Panc1 (cell line): ENCODE results near the gene SSNA1. TPM values are rescaled to one million over a fixed set of nuclear protein-coding genes. Genes with fewer than 3 reads are reported as not detected.

Experiments
- ATAC-seq: fragments of 200-7000 bp; cut with Tn5 transposase; 2 replicates; pipeline ENCODE4 v1.9.1; 2020; ENCODE audit warnings: mild to moderate bottlenecking, moderate library complexity
- BruUV-seq: library from RNA; stranded (reverse); fragments of 400-500 nt; replicated peaks from 2 replicates; lab custom pipeline; 2021; lab: Mats Ljungman, UMichigan
- CTCF ChIA-PET: fragments of 300-600 bp; sonication (Branson Sonifier 250); formaldehyde crosslinking; loops from one replicate; lab custom pipeline; 2022; ENCODE audit warnings: antibody characterized with exemption; lab: Charles Lee
- POLR2A ChIA-PET: fragments of 300-600 bp; sonication (Branson Sonifier 250); formaldehyde crosslinking; loops from one replicate; lab custom pipeline; 2022; ENCODE audit warnings: antibody characterized with exemption; lab: Charles Lee
- DNase-seq: peaks from one replicate; pipeline ENCODE4 v3.0.0-alpha.2; 2010; ENCODE audit warnings: low read depth, low spot score
- H3K27ac ChIP-seq: 2 replicates; pipeline ENCODE4 v1.5.1; 2011; ENCODE audit warnings: mild to moderate bottlenecking, low read length, inconsistent platforms
- H3K27me3 ChIP-seq: fragments of 200-500 bp; sonication (Bioruptor generic); 2 replicates; pipeline ENCODE4 v1.6.0; 2014; ENCODE audit warnings: low read length, inconsistent platforms; ENCODE audit not compliant: control insufficient read depth, insufficient read depth
- H3K36me3 ChIP-seq: fragments of 200-500 bp; sonication (Bioruptor generic); 2 replicates; pipeline ENCODE4 v1.5.1; 2014; ENCODE audit warnings: inconsistent platforms, mild to moderate bottlenecking, low read length, moderate library complexity; ENCODE audit not compliant: control insufficient read depth, insufficient read depth
- H3K4me1 ChIP-seq: 2 replicates; pipeline ENCODE4 v1.5.1; 2011; ENCODE audit warnings: inconsistent platforms, mild to moderate bottlenecking, low read length, moderate library complexity; ENCODE audit not compliant: control insufficient read depth, insufficient read depth
- H3K4me3 ChIP-seq, 2 experiments: 2 replicates each; pipeline ENCODE4 v1.5.1; 2011 to 2012; ENCODE audit warnings: low read depth in 2 of 2, low read length in 2 of 2, mild to moderate bottlenecking in 2 of 2, inconsistent platforms in 1 of 2, moderate library complexity in 1 of 2
- H3K9me3 ChIP-seq: fragments of 200-500 bp; sonication (Bioruptor generic); 2 replicates; pipeline ENCODE4 v1.5.1; 2014; ENCODE audit warnings: low read depth, mild to moderate bottlenecking, inconsistent platforms, low read length, moderate library complexity; ENCODE audit not compliant: control insufficient read depth, insufficient read depth
- POLR2AphosphoS5 ChIP-seq: IDR thresholded peaks from 2 replicates; pipeline ENCODE4 v1.6.1; 2012; ENCODE audit warnings: mild to moderate bottlenecking, low read depth, low read length, moderate library complexity
- REST ChIP-seq, 2 experiments: IDR thresholded peaks; 2 replicates each; pipeline ENCODE4 v1.6.1; 2011 to 2012; ENCODE audit warnings: low read depth in 2 of 2, control low read depth in 1 of 2, low read length in 1 of 2, mild to moderate bottlenecking in 1 of 2, moderate library complexity in 1 of 2; ENCODE audit not compliant: insufficient read depth in 1 of 2
- SIN3A ChIP-seq: IDR thresholded peaks from 2 replicates; pipeline ENCODE4 v1.6.1; 2012; ENCODE audit warnings: low read depth, mild to moderate bottlenecking, low read length, moderate library complexity, borderline replicate concordance; ENCODE audit not compliant: insufficient read depth
- TCF7L2 ChIP-seq: IDR thresholded peaks from 2 replicates; pipeline ENCODE4 v1.6.1; 2011; ENCODE audit warnings: mild to moderate bottlenecking, low read depth, low read length, inconsistent platforms
- in situ Hi-C: cut with HindIII; loops from 2 replicates; pipeline ENCODE4 v1.10.0; 2016; ENCODE audit warnings: low sequenced_read_pairs, low pct_unique_long_range_greater_than_20kb
- intact Hi-C: fragments of 100-400 bp; cut with micrococcal nuclease; formaldehyde crosslinking; loops from one replicate; pipeline ENCODE4 v1.10.0; 2022; ENCODE audit not compliant: unreplicated experiment
- total RNA-seq: library from RNA; stranded (reverse); gene quantifications from one replicate; pipeline ENCODE4 v1.2.1, GENCODE V29; 2021; ENCODE audit not compliant: unreplicated experiment
- TF ChIP-seq, protein P1 (sequence below): fragments of 450-650 bp; IDR thresholded peaks from 2 replicates; pipeline ENCODE4 v1.5.1; 2017; ENCODE audit warnings: mild to moderate bottlenecking

The SSNA1 gene
- total RNA-seq, 1 experiment from 2014 or later: 86.9 TPM

DNA sequence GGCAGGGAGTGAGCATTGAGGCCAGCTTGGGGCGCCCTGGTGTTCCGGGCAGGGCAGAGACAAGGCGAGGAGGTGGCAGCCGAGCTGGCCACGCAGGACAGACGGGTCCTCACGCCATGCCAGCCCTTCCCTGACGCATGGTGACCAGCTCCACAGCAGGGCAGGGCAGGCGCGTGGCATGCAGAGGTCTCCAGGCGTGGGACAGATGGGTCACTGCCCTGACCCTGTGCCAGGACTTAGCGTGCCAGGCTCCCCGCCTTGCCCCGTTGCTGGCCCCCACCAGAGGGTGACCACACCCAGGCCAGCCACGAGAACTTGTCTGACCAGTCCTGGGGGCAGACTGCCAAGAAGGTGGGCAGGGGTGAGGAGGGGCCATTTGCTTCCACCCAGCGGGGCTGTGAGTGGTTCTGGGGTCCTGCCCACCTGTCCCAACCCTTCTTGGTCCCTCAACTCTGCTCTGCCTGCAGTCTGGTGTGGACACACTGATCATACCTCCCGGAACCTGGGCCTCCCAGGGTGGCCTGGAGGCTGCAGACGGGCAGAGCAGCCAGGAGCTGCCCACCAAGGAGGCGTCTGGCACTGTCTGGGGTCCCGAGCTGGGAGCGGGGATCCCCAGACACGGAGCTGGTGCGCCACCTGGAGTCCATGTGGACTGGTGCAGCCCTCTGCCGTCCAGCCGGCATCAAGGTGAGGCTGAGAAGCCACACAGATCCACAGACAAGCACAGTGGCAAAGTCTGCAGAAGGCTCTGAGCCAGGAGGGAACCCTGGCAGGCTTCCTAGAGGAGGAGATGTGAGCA is 38.8 kb downstream of the SSNA1 start, which contains the start of gene RNF224:
RNF224 (plus strand) TSS at position 449 of the 799 bp plus-strand sequence. CDS start 834 bp downstream, outside the sequence.
- Histone ChIP-seq H3K4me3 (no peak within 1 kb of the TSS), H3K4me1 (peaks cover 7% of the 10 kb centered on the region), H3K36me3 (peaks cover 2% of the 10 kb centered on the region; the same call in 1 of the 2 replicates), H3K9me3 (no peaks in the 10 kb centered on the region), H3K27ac (no peak within 1 kb of the TSS), H3K27me3 (no peaks in the 10 kb centered on the region)
- peak; percentile 66 for ATAC-seq
- ChIA-PET CTCF (interaction anchor here (0.6 to 1.7 kb wide), 5 partner anchors 9 to 111 kb away, joined by 3 to 6 read pairs (median 4); no protein-coding TSS in a partner anchor), POLR2A (interaction anchor here (0.6 kb wide), 1 partner anchor 42 kb away, joined by 3 read pairs; no protein-coding TSS in a partner anchor)
- intact Hi-C loops: loop anchor here (5.0 kb wide), 1 partner anchor 110 kb away; no protein-coding TSS in a partner anchor
- in situ Hi-C loops: no loop called here
- TF ChIP-seq TCF7L2 (no peak), SIN3A (no peak), POLR2AphosphoS5 (no peak), REST (IDR thresholded peaks at IDR 0.05; ENCODE audit: insufficient read depth in 1 of 2, low read depth in 2 of 2, low read length in 1 of 2) (0 out of 4 replicates have a peak, but pooled peaks of 1 of the 2 experiments have one; percentile 42)
- TF ChIP-seq, protein P1, sequence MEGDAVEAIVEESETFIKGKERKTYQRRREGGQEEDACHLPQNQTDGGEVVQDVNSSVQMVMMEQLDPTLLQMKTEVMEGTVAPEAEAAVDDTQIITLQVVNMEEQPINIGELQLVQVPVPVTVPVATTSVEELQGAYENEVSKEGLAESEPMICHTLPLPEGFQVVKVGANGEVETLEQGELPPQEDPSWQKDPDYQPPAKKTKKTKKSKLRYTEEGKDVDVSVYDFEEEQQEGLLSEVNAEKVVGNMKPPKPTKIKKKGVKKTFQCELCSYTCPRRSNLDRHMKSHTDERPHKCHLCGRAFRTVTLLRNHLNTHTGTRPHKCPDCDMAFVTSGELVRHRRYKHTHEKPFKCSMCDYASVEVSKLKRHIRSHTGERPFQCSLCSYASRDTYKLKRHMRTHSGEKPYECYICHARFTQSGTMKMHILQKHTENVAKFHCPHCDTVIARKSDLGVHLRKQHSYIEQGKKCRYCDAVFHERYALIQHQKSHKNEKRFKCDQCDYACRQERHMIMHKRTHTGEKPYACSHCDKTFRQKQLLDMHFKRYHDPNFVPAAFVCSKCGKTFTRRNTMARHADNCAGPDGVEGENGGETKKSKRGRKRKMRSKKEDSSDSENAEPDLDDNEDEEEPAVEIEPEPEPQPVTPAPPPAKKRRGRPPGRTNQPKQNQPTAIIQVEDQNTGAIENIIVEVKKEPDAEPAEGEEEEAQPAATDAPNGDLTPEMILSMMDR: peak; percentile 87
- DNase-seq: no peak
- no TSS peak for BruUV-seq

DNA sequence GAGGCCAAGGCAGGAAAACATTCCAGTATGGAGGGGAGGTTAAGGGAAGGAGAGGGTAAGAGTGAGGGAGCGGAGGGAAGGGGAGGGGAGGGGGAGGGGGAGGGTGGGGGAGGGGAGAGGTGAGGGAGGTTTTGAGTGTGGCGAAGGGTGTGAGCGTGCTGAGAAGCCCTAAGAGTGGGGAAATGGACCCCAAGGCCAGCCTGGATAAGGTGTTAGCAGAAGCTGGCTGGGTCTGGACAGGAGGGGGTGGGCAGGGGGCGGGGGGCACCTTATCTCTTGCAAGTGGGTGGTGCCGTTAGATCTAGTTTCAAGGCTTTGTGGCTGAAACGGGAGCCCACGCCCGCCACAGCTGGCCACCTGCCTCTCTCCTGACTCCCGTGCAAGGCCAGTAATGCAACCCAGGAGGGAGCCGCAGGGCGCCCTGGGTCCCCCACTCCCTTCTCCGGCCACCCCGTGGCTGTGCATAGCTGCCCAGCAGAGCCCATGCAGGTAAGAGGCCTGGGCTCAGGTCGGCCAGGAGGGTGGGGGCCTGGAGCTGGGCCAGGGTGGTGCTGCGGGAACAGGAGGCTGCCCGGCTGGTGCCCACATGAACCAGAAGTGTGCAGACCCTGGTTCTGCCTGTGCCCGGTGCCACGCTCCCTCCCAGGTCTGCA is 39.5 kb downstream of the SSNA1 start:
- in situ Hi-C loops (no loop called here), intact Hi-C loops (loop anchor here (5.0 kb wide), 1 partner anchor 111 kb away; no protein-coding TSS in a partner anchor)
- ATAC-seq: no peak
- CTCF ChIA-PET: interaction anchor here (0.9 to 1.7 kb wide), 3 partner anchors 14 to 53 kb away, joined by 3 to 6 read pairs (median 4); no protein-coding TSS in a partner anchor
- Histone ChIP-seq H3K27ac (no peak overlapping the region), H3K4me1 (peaks cover 7% of the 10 kb centered on the region), H3K36me3 (peaks cover 2% of the 10 kb centered on the region; the same call in 1 of the 2 replicates), H3K9me3 (no peaks in the 10 kb centered on the region), H3K4me3 (no peak overlapping the region), H3K27me3 (no peaks in the 10 kb centered on the region)
- BruUV-seq: no TSS peak
- no peak for DNase-seq
- TF ChIP-seq REST (IDR thresholded peaks at IDR 0.05; ENCODE audit: insufficient read depth in 1 of 2, low read depth in 2 of 2, low read length in 1 of 2) (no peak), POLR2AphosphoS5 (no peak), TCF7L2 (no peak), SIN3A (no peak)
- TF ChIP-seq, protein P1: no peak
- POLR2A ChIA-PET: interaction anchor here (0.6 kb wide), 1 partner anchor 41 kb away, joined by 3 read pairs; no protein-coding TSS in a partner anchor
